ENCODE measurements around the gene GOLPH3. TPM values are rescaled to one million over a fixed set of nuclear protein-coding genes. Genes with fewer than 3 reads are reported as not detected.

GOLPH3 gene
- polyA plus RNA-seq, 4 donors: 53.0 to 93.2 (median 74.4) TPM

- no peak for DNase-seq
- H3K36me3 ChIP-seq (ENCODE audit: control insufficient read depth in 3 of 3, insufficient read depth in 2 of 3, low read depth in 1 of 3, low read length in 3 of 3): no peaks in the 10 kb centered on the region
- H3K9me3 ChIP-seq (ENCODE audit: control insufficient read depth in 2 of 2, insufficient read depth in 1 of 2, low read depth in 1 of 2, low read length in 1 of 2): peaks cover 0 to 6% of the 10 kb centered on the region in 2 donors
- H3K4me1 ChIP-seq (ENCODE audit: control insufficient read depth in 3 of 3, insufficient read depth in 2 of 3, low read depth in 1 of 3, low read length in 2 of 3): peaks cover 0 to 3% (median 0%) of the 10 kb centered on the region in 3 donors
- WGBS, 3 donors: 73 to 90% (median 89%) methylated on average over 13 of the region's 13 CpGs
- H3K27ac ChIP-seq (ENCODE audit: low read depth in 1 of 3, low read length in 2 of 3): peak overlapping the region in 1 of 3 donors; percentile 69
- no peak for FAIRE-seq
- no peaks in the 10 kb centered on the region for H3K27me3 ChIP-seq (ENCODE audit: control insufficient read depth in 3 of 3, insufficient read depth in 3 of 3, low read length in 3 of 3)
- no peak overlapping the region for H3K4me3 ChIP-seq (ENCODE audit: low read depth in 1 of 3, low read length in 3 of 3)
Observed at GRCh38 chr5:32206509-32207354, 32.6 kb upstream of the GOLPH3 start.

GRCh38 chr5:32206053-32206452, 31.9 kb upstream of the GOLPH3 start:
- H3K27ac ChIP-seq (ENCODE audit: low read depth in 1 of 3, low read length in 2 of 3): no peak overlapping the region
- no peak overlapping the region for H3K4me3 ChIP-seq (ENCODE audit: low read depth in 1 of 3, low read length in 3 of 3)
- H3K9me3 ChIP-seq (ENCODE audit: control insufficient read depth in 2 of 2, insufficient read depth in 1 of 2, low read depth in 1 of 2, low read length in 1 of 2): peaks cover 0 to 6% of the 10 kb centered on the region in 2 donors
- WGBS, 3 donors: 51 to 80% (median 69%) methylated on average over 5 of the region's 5 CpGs
- H3K27me3 ChIP-seq (ENCODE audit: control insufficient read depth in 3 of 3, insufficient read depth in 3 of 3, low read length in 3 of 3): no peaks in the 10 kb centered on the region
- no peaks in the 10 kb centered on the region for H3K36me3 ChIP-seq (ENCODE audit: control insufficient read depth in 3 of 3, insufficient read depth in 2 of 3, low read depth in 1 of 3, low read length in 3 of 3)
- no peak for DNase-seq
- no peak for FAIRE-seq
- H3K4me1 ChIP-seq (ENCODE audit: control insufficient read depth in 3 of 3, insufficient read depth in 2 of 3, low read depth in 1 of 3, low read length in 2 of 3): peaks cover 0 to 2% (median 0%) of the 10 kb centered on the region in 3 donors

GRCh38 chr5:32202394-32202793, 28.3 kb upstream of the GOLPH3 start:
- H3K36me3 ChIP-seq (ENCODE audit: control insufficient read depth in 3 of 3, insufficient read depth in 2 of 3, low read depth in 1 of 3, low read length in 3 of 3): no peaks in the 10 kb centered on the region
- WGBS, 3 donors: 83 to 91% (median 84%) methylated on average over 2 of the region's 2 CpGs
- peaks cover 0 to 4% of the 10 kb centered on the region in 2 donors for H3K9me3 ChIP-seq (ENCODE audit: control insufficient read depth in 2 of 2, insufficient read depth in 1 of 2, low read depth in 1 of 2, low read length in 1 of 2)
- no peaks in the 10 kb centered on the region for H3K4me1 ChIP-seq (ENCODE audit: control insufficient read depth in 3 of 3, insufficient read depth in 2 of 3, low read depth in 1 of 3, low read length in 2 of 3)
- H3K4me3 ChIP-seq (ENCODE audit: low read depth in 1 of 3, low read length in 3 of 3): no peak overlapping the region
- H3K27me3 ChIP-seq (ENCODE audit: control insufficient read depth in 3 of 3, insufficient read depth in 3 of 3, low read length in 3 of 3): no peaks in the 10 kb centered on the region
- no peak overlapping the region for H3K27ac ChIP-seq (ENCODE audit: low read depth in 1 of 3, low read length in 2 of 3)
- FAIRE-seq (no peak), DNase-seq (no peak)

GRCh38 chr5:32201122-32201753, 27.1 kb upstream of the GOLPH3 start:
- WGBS, 3 donors: 13 to 35% (median 16%) methylated on average over 3 of the region's 3 CpGs
- Histone ChIP-seq H3K36me3 (ENCODE audit: control insufficient read depth in 3 of 3, insufficient read depth in 2 of 3, low read depth in 1 of 3, low read length in 3 of 3) (no peaks in the 10 kb centered on the region), H3K4me1 (ENCODE audit: control insufficient read depth in 3 of 3, insufficient read depth in 2 of 3, low read depth in 1 of 3, low read length in 2 of 3) (no peaks in the 10 kb centered on the region), H3K27me3 (ENCODE audit: control insufficient read depth in 3 of 3, insufficient read depth in 3 of 3, low read length in 3 of 3) (no peaks in the 10 kb centered on the region), H3K9me3 (ENCODE audit: control insufficient read depth in 2 of 2, insufficient read depth in 1 of 2, low read depth in 1 of 2, low read length in 1 of 2) (no peaks in the 10 kb centered on the region), H3K4me3 (ENCODE audit: low read depth in 1 of 3, low read length in 3 of 3) (no peak overlapping the region), H3K27ac (ENCODE audit: low read depth in 1 of 3, low read length in 2 of 3) (no peak overlapping the region)
- DNase-seq (no peak), FAIRE-seq (no peak)

- Histone ChIP-seq H3K27me3 (ENCODE audit: control insufficient read depth in 3 of 3, insufficient read depth in 3 of 3, low read length in 3 of 3) (no peaks in the 10 kb centered on the region), H3K9me3 (ENCODE audit: control insufficient read depth in 2 of 2, insufficient read depth in 1 of 2, low read depth in 1 of 2, low read length in 1 of 2) (no peaks in the 10 kb centered on the region), H3K36me3 (ENCODE audit: control insufficient read depth in 3 of 3, insufficient read depth in 2 of 3, low read depth in 1 of 3, low read length in 3 of 3) (no peaks in the 10 kb centered on the region), H3K4me3 (ENCODE audit: low read depth in 1 of 3, low read length in 3 of 3) (no peak overlapping the region), H3K4me1 (ENCODE audit: control insufficient read depth in 3 of 3, insufficient read depth in 2 of 3, low read depth in 1 of 3, low read length in 2 of 3) (peaks cover 0 to 6% (median 0%) of the 10 kb centered on the region in 3 donors), H3K27ac (ENCODE audit: low read depth in 1 of 3, low read length in 2 of 3) (no peak overlapping the region)
- no peak for DNase-seq
- 80 to 87% (median 86%) methylated on average over 6 of the region's 6 CpGs for WGBS, 3 donors
- FAIRE-seq: no peak
Observed at GRCh38 chr5:32197032-32197431, 22.9 kb upstream of the GOLPH3 start.

- no peaks in the 10 kb centered on the region for H3K27me3 ChIP-seq (ENCODE audit: control insufficient read depth in 3 of 3, insufficient read depth in 3 of 3, low read length in 3 of 3)
- no peak overlapping the region for H3K4me3 ChIP-seq (ENCODE audit: low read depth in 1 of 3, low read length in 3 of 3)
- 92 to 96% (median 93%) methylated on average over 5 of the region's 5 CpGs for WGBS, 3 donors
- no peaks in the 10 kb centered on the region for H3K9me3 ChIP-seq (ENCODE audit: control insufficient read depth in 2 of 2, insufficient read depth in 1 of 2, low read depth in 1 of 2, low read length in 1 of 2)
- no peak overlapping the region for H3K27ac ChIP-seq (ENCODE audit: low read depth in 1 of 3, low read length in 2 of 3)
- H3K36me3 ChIP-seq (ENCODE audit: control insufficient read depth in 3 of 3, insufficient read depth in 2 of 3, low read depth in 1 of 3, low read length in 3 of 3): no peaks in the 10 kb centered on the region
- no peak for DNase-seq
- peaks cover 0 to 6% (median 0%) of the 10 kb centered on the region in 3 donors for H3K4me1 ChIP-seq (ENCODE audit: control insufficient read depth in 3 of 3, insufficient read depth in 2 of 3, low read depth in 1 of 3, low read length in 2 of 3)
- FAIRE-seq: no peak
Observed at GRCh38 chr5:32195265-32195664, 21.1 kb upstream of the GOLPH3 start.

GRCh38 chr5:32193591-32193990, 19.5 kb upstream of the GOLPH3 start:
- FAIRE-seq: no peak
- peak overlapping the region in 2 of 3 donors; percentile 33 to 55 for H3K27ac ChIP-seq (ENCODE audit: low read depth in 1 of 3, low read length in 2 of 3)
- H3K27me3 ChIP-seq (ENCODE audit: control insufficient read depth in 3 of 3, insufficient read depth in 3 of 3, low read length in 3 of 3): no peaks in the 10 kb centered on the region
- no peak overlapping the region for H3K4me3 ChIP-seq (ENCODE audit: low read depth in 1 of 3, low read length in 3 of 3)
- peaks cover 0 to 6% (median 0%) of the 10 kb centered on the region in 3 donors for H3K4me1 ChIP-seq (ENCODE audit: control insufficient read depth in 3 of 3, insufficient read depth in 2 of 3, low read depth in 1 of 3, low read length in 2 of 3)
- H3K9me3 ChIP-seq (ENCODE audit: control insufficient read depth in 2 of 2, insufficient read depth in 1 of 2, low read depth in 1 of 2, low read length in 1 of 2): no peaks in the 10 kb centered on the region
- 5 to 12% (median 11%) methylated on average over 7 of the region's 7 CpGs for WGBS, 3 donors
- H3K36me3 ChIP-seq (ENCODE audit: control insufficient read depth in 3 of 3, insufficient read depth in 2 of 3, low read depth in 1 of 3, low read length in 3 of 3): no peaks in the 10 kb centered on the region
- peak; percentile 71 to 74 for DNase-seq

- H3K4me3 ChIP-seq (ENCODE audit: low read depth in 1 of 3, low read length in 3 of 3): no peak overlapping the region
- H3K36me3 ChIP-seq (ENCODE audit: control insufficient read depth in 3 of 3, insufficient read depth in 2 of 3, low read depth in 1 of 3, low read length in 3 of 3): no peaks in the 10 kb centered on the region
- DNase-seq (no peak), FAIRE-seq (no peak)
- WGBS, 3 donors: 69 to 94% (median 87%) methylated on average over 5 of the region's 5 CpGs
- H3K9me3 ChIP-seq (ENCODE audit: control insufficient read depth in 2 of 2, insufficient read depth in 1 of 2, low read depth in 1 of 2, low read length in 1 of 2): no peaks in the 10 kb centered on the region
- H3K4me1 ChIP-seq (ENCODE audit: control insufficient read depth in 3 of 3, insufficient read depth in 2 of 3, low read depth in 1 of 3, low read length in 2 of 3): peaks cover 0 to 6% (median 0%) of the 10 kb centered on the region in 3 donors
- H3K27me3 ChIP-seq (ENCODE audit: control insufficient read depth in 3 of 3, insufficient read depth in 3 of 3, low read length in 3 of 3): no peaks in the 10 kb centered on the region
- H3K27ac ChIP-seq (ENCODE audit: low read depth in 1 of 3, low read length in 2 of 3): no peak overlapping the region
Observed at GRCh38 chr5:32190095-32190494, 16.0 kb upstream of the GOLPH3 start.

All from small intestine (tissue), 7 donors.